T-helper 2 cell (primary cell): ENCODE data around the gene ATF1.

Experiments
- DNase-seq, 5 experiments: peaks; one replicate each; pipeline versions ENCODE4 v3.0.0 to v3.0.0-alpha.2; 2012 to 2022

The ATF1 gene

DNA sequence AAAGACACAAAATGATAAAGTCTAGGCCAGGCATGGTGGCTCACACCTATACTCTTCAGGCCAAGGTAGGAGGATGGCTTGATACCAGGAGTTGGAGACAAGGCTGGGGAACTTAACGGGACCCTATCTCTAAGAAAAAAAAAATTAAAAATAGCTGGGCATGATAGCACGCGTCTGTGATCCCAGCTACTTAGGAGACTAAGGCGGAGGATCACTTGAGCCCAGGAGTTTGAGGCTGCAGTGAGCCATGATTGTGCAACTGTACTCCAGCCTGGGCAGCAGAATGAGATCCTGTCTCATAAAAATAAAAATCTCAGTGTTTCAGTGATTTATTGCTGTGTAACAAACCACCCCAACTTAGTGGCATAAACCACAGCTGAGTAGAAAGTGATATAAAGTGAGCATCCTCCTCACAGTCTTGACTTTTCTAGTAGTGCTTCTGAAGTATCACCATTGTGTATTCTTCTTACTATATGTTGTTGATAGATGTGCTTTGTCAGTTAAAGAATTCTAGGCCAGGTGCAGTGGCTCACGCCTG, 10.6 kb upstream of the ATF1 start:
- DNase-seq: no peak

DNA sequence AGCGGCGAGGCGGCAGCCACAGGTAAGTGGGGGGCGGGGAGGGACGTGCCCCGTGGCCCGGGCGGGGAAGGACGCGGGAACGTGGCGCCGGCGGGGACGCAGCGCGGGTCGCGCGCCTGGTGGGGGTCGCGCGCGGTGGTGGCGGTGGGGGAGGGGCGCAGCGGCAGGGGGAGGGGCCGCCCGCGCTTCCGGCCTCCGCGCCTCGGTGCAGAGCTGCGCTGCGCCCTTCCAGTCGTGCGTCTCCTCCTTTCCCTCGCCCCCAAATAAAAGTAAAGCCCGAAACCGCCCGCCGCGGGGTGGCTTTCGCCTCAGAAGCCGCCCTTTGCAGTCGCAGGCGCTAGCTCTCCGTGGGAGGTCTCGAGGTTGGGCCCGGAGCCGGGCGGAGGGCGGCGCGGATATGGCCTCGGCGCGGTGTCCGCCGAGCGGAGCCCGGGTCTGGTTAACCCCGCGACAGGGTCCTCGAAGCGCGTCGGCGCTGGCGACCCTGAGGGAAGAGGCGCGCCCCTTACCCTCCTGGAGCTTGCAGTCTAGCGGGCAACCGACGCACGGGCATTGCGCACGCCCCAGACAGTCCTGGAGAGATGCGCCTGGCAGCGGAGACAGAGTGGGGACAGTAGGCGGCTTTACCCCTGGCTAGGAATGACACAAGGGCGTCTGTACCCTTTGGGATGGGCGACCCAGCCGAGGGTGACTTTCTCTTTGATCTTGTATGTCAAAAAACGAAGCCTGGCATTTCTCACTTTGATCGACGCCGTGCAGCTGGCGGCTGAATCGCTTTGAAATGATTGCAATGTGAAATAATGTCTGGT, 589 bp downstream of the ATF1 start:
- DNase-seq: peak in 4 of 5 experiments; percentile 65 to 76 (median 69)

DNA sequence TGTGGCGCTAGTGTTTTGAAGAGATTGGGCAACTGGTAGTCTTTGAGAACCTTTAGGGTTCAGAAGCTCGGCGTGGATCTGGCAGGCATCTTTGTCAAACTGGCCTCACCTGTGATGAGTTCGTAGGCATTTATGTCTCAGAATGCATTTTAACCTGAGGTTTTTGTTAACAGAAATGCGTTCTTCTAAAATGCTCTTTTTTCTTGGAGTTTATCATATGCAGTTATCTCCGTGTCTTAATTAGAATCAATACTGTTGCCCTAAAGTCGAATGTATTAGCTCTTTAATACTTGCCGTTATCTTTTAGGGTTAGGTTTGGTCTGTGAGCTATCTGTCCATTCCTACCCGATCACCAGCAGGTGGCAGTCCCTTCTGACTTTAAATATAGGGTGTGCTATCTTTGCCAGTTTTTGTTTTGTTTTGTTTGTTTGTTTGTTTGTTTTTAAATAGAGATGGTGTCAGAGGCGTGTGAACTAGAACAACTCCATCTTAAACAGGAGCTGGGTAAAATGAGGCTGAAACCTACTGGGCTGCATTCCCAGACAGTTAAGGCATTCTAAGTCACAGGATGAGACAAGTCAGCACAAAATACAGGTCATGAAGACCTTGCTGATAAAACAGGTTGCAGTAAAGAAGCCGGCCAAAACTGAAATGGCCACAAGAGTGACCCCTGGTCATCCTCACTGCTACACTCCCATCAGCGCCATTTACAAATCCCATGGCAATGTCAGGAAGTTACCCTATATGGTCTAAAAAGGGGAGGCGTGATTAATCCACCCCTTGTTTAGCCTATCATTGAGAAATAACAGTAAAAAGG, 1.4 kb downstream of the ATF1 start:
- DNase-seq: peak in 4 of 5 experiments; percentile 7 to 85 (median 40)

DNA sequence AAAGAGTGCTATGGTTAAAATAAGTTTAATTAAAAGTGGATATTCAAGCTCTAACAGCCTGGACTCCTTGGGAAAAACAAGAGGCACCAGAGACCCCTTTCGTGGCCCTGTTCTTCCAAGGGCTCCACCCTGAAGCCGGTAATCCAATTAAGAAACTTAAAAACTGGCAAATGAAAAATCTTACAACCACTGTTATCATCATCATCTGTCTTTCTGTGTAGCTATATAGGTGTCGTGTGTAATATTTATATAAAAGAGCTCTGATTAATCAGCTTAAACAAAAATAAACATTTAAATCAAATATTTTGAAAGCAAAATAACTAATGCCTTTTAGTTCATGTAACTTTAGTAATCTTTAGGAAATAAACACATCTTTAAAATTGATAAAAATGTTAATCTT, 4.5 kb downstream of the ATF1 start:
- no peak for DNase-seq

DNA sequence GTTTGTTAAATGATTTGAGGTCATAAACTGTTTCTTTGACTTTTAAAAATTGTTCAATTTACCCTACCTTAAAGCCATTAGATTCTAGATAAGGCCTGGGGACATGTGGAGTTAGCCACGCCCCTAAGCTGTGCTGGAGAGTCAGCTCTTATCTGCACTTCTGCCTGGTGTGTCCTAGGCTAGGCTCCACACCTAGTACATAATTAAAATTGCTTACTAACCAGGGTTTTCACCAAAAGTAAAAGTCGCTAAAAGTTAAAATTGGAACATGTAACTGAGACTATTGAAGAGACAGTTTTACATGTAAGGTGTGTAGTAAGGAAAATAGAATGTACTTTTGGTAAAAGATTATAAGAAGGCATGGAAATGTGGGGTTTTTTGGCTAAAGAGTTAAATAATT, 4.9 kb downstream of the ATF1 start:
- DNase-seq: peak in 1 of 5 experiments; percentile 11

DNA sequence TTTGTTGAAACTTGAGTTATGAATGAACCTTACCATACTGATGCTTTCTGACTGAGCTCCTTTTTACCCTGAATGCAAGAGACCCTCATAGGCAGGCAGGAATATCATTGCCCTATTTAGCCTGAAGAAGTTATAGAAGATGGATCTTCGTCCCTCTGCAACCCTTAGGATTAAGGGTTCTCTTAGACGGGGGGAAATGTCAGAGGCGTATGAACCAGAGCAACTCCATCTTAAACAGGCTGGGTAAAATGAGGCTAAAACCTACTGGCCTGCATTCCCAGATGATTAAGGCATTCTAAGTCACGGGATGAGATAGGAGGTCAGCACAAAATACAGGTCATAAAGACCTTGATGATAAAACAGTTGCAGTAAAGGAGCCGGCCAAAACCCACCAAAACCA, 7.5 kb downstream of the ATF1 start:
- DNase-seq: no peak

DNA sequence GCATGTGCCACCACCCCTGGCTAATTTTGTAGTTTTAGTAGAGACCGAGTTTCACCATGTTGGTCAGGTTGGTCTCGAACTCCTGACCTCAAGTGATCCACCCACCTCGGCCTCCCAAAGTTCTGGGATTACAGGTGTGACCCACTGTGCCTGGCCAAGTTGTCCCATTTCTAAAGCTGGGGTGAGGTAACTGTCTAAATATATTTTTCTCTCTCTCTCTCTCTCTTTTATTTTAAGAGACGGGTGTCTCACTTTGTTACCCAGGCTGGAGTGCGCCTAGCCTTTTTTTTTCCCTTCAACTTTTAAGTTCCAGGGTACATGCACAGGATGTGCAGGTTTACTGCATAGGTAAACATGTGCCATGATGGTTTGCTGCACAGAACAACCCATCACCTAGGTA, 8.6 kb downstream of the ATF1 start:
- DNase-seq: no peak

DNA sequence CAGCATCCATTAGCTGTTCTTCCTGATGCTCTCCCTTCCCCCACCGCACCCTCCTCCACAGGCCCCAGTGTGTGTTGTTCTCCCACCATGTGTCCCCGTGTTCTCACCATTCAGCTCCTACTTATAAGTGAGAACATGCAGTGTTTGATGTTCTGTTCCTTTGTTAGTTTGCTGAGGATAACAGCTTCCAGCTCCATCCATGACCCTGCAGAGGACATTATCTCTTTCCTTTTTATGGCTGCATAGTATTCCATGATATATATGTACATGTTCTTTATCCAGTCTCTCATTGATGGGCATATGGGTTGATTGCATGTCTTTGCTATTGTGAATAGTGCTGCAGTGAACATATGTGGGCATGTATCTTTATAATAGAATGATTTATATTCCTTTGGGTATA, 9.0 kb downstream of the ATF1 start:
- no peak for DNase-seq

DNA sequence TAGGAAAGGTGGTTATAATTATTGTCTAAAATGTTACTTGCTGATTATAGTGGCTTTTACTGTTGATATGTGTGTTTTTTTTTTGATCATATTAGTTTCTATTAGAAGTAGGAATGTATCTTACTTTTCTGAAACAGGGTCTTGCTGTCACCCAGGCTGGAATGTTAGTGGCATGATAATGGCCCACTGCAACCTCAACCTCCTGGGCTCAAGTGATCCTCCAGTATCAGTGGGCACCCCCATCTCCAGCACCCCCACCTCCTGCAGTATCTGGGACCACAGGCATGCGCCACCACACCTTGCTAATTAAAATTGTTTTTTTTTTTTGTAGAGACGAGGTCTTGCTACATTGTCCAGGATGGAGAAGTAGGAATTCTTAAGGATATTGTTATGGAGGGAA, 11.3 kb downstream of the ATF1 start:
- DNase-seq: no peak

DNA sequence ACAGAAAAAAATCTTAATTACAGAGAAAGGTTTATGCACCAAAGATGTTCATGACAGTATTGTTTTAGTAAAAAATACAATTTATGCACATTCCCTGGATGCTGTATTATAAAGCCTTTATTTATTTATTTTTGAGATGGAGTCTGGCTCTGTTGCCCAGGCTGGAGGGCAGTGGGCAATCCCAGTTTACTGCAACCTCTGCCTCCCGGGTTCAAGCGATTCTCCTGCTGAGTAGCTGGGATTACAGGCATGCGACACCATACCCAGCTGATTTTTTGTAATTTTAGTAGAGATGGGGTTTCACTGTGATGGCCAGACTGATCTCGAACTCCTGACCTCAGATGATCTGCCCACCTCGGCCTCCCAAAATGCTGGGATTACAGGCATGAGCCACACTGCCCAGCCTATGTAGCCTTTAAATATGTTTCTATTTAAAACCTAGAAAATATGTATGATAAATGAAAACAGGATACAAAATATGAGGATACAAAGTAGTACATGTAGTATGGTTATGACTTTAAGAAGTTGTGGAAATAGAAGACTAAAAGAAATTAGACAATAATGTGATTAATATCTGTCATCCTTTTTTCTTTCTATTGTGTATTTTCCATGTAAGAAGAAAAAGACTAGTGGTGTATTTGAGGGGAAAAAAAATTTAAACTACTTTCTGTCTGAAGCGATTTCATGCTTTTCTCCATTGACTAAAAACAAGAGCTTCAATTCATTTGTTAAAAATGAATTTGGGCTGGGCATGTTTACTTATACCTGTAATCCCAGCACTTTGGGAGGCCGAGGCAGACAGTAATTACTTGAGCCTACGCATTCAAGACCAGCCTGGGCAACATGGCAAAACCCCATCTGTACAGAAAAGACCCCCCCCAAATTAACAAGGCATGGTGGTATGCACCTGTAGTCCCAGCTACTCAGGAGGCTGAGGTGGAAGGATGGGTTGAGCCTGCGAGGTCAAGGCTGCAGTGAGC, 13.1 kb downstream of the ATF1 start:
- peak in 1 of 5 experiments; percentile 14 for DNase-seq

DNA sequence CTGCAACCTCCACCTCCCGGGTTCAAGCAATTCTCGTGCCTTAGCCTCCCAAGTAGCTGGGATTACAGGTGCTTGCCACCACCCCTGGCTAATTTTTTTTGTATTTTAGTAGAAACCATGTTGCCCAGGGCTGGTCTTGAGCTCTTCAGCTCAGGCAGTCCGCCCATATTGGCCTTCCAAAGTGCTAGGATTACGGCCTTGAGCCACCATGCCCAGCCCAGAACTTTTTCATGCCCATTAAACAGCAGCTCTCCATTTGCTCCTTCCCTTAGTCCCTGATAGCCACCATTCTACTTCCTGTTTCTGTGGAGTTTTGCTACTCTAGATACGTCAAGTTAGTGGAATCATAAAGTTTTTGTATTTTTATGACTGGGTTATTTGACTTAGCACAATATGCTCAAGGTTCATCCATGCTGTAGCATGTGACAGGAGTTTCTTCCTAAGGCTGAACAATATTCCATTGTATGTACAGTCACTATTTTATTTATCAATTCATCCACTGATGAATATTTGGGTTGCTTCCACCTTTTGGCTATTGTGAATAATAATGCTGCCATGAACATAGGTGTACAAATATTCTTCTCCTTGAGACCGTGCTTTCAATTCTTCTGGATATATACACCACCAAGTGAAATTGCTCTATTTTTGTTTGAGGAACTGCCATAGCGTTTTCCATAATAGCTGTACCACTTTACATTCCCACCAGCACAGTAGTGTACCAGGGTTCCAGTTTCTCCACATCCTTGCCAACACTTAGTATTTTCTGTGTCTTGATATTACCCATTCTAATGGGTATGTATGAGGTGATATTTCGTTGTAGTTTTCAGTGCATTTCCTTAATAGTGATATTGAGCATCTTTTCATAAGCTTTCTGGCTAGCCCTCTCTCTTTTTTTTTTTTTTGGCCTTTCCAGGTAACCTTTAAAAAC, 15.0 kb downstream of the ATF1 start:
- DNase-seq: no peak

DNA sequence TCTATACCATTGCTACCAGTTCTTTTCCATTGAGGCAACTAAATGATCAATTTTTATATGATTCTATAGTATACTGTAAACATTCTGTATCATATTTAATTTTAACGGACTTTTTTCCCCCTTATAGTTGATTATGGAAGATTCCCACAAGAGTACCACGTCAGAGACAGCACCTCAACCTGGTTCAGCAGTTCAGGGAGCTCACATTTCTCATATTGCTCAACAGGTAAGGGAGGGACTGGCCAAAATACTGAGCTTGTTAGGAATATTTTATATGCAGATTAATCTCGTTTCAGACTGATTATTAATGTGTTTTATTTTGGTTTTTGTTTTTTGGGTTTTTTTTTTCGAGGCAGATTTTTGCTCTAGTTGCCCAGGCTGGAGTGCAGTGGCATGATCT, 16.1 kb downstream of the ATF1 start:
- no peak for DNase-seq

DNA sequence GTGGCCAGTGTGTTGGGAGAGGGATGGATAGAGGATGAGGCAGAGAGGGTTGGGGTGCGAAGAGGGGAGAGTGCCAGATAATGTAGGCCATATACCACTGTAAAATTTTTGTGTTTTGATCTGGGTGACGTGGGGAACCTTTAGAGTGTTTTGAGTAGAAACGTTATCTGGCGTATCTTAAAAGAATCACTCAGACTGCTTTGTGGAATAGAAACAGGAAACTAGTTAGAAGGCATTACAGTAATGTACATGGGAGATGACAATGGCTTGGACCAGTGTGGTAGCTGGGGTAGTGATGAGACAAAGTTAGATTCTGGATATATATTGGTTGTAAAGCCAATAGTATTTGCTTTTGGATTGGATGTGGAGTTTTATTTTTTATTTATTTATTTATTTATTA, 20.6 kb downstream of the ATF1 start:
- peak in 1 of 5 experiments; percentile 82 for DNase-seq

DNA sequence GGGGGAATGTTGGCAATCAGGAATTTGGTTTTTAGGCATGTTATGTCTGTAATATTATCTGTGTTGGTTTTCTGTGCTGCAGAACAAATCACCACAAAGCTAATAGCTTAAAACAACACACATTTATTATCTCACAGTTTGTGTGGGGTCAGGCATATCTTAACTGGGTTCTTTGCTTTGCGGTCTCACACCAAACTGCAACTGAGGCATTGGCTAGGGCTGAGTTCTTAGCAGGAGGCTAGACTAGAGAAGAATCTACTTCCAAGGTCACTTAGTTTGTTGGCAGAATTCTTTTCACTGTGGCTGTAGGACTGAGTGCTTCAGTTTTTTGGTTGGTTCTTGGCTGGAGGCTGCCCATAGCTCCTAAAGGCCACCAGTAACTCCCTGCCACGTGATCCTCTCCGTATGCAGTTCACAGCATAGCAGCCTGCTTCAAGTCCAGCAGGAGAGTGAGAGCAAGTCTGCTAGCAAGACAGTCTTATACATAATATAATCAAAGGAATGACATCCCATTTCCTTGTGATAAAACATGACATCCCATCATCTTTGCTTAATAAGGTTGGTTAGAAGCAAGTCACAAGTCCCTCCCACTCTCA, 21.6 kb downstream of the ATF1 start:
- DNase-seq: no peak

DNA sequence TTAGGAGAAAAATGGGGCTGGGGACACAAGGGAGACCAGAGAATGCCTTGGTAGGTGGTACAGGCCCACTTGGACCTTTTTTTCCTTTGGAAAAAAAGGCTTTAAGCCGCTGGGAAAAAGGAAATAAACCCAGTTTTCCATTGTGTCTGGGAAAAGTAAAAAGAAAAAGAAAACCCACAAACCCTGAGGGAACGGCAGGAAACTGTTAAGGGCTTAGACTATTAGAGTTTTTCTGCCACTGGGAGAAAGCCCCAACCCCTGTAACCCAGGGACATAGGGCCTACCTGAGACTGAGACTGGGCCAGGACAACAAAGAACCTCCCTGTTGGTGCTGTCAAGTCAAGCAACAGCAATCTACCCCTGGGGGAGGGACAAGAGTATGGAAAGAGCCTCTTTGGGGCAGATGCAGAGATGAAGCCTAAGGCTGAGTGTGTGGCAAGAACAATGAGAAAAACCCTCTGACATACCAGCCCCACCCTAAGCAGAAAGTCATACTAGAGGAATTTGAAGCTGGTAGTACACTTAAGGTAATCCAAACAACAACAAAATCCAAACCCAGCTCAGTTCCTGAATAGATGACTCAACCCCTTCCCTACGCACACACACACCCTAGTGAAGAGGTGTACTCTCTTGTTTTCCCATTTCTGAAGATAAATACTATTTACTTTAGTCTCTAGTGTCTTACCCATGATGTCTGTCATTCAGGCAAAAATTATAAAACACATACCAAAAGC, 22.8 kb downstream of the ATF1 start:
- DNase-seq: no peak

DNA sequence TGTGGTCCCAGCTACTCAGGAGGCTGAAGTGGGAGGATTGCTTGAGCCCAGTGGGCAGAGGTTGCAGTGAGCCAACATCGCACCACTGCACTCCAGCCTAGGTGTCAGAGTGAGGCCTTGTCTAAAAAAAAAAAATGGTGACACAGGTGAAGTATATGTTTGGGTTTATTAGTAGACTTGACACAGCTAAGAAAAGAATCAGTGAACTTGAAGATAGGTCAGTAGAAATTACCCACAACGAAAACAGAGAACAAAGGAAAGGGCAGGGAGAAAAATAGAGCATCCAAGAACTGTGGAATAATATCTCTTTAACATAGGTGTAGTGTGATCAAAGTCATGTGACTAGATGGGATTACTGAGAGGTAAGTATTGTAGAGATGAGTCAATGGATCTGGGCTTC, 23.7 kb downstream of the ATF1 start:
- DNase-seq: no peak

DNA sequence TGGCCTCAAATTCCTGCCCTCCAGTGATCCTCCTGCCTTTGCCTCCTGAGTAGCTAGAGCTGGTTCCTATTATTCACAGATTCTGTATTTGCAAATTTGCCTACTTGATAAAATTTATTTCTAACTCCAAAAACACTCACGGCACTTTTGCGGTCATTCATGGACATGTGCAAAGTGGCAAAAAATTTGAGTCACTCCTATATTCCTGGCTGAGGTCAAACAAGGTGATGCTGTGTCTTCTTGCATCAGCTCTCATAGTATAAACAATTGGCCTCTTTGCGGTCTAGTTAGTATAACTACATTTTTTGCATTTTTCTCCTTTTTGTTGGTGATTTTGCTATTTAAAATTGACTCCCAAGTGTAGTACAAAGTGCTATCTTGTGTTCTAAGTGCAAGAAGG, 24.7 kb downstream of the ATF1 start:
- no peak for DNase-seq

DNA sequence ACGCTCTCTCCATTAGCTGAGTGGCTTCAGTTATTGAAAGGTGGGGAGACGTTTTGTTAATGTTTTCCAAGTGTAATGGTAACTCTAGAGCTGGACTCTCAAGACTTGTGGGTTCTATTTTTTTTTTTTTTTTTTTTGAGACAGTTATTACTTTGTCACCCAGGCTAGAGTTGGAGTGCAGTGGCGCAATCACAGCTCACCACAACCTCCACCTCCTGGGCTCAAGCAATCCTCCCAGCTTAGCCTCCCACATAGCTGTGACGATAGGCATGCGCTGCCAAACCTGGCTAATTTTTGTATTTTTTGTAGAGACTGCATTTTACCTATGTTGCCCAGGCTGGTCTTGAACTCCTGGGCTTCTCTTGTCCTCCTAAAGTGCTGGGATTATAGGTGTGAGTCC, 26.2 kb downstream of the ATF1 start:
- DNase-seq: no peak

DNA sequence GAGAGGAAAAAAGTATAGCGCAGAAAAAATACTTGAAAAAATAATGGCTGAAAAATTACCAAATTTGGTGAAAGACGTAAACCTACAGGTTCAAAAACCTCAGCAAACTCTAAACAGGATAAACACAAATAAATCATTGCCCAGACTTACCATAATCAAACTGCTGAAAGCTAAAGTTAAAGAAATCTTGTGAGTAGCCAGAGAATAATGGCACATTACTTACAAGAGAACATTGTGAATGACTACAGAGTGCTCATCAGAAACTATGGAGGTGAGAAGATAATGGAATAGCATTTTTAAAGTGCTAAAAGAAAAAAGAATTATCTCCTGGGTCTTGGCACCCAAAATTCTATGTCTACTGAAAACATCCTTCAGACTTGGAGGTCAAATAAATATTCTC, 36.0 kb downstream of the ATF1 start:
- peak in 1 of 5 experiments; percentile 19 for DNase-seq

DNA sequence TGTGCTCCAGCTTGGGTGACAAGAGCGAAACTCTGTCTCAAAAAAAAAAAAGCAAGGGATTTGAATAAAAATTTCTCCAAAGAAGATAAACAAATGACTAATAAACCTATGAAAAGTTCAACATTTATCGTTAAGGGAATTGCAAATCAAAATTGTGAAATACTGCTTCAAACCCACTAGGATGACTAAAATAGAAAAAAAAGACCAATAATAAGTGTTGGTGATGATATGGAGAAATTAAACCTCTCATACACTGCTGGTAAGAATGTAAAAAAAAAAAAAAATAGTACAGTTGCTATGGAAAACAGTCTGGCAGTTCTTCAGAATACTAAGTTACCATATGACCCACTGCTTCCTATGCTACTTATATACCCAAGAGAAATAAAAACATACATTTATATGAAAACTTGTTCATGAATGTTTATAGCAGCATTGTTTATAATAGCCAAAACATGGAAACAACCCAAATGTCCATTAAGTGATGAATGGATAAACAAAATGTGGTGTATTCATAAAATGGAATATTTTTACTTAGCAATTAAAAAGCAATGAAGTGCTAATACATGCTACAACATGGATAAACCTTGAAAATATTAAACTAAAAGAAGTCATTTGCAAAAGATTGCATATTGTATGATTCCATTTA, 39.5 kb downstream of the ATF1 start:
- no peak for DNase-seq
